ENCODE results near the gene EIF3I. TPM values are rescaled to one million over a fixed set of nuclear protein-coding genes. Genes with fewer than 3 reads are reported as not detected.
A peak's percentile ranks its signal among the peaks of the same experiment; 100 is the strongest.

The EIF3I gene
- total and polyA plus RNA-seq, 10 of the 15 experiments (the other 5 are each of a cell fraction or from before 2014, with no cell fraction given) = 208 to 606 (median 352) TPM

- TF ChIP-seq SREBF1 (IDR thresholded peaks at IDR 0.05; ENCODE audit: low read length) (no peak), NBN (IDR thresholded peaks at IDR 0.05) (0 out of 2 replicates have a peak, but pooled peaks have one; percentile 62), TARDBP (IDR thresholded peaks at IDR 0.05; ENCODE audit: borderline replicate concordance) (no peak), SIN3A (IDR thresholded peaks at IDR 0.05; ENCODE audit: low read depth, low read length) (peak; percentile 77), RELA (IDR thresholded peaks at IDR 0.05; ENCODE audit: borderline replicate concordance, partially characterized antibody) (peak; percentile 75), SREBF2 (IDR thresholded peaks at IDR 0.05; ENCODE audit: low read length) (no peak), SPI1 (IDR thresholded peaks at IDR 0.05; ENCODE audit: borderline replicate concordance, insufficient read depth, low read depth, low read length) (no peak), POLR2AphosphoS2 (IDR thresholded peaks at IDR 0.05; ENCODE audit: low read depth, low read length) (peak; percentile 78; the same call in 1 of the 2 replicates), CREM (IDR thresholded peaks at IDR 0.05; ENCODE audit: low read depth) (peak; percentile 98), MYB (IDR thresholded peaks at IDR 0.05; ENCODE audit: borderline replicate concordance, low read depth, low read length) (no peak), IKZF2 (IDR thresholded peaks at IDR 0.05) (0 out of 4 replicates have a peak, but pooled peaks of 1 of the 2 experiments have one; percentile 11), SIX5 (IDR thresholded peaks at IDR 0.05; ENCODE audit: low read depth, low read length, severe bottlenecking) (peak; percentile 21), GABPA (IDR thresholded peaks at IDR 0.05; ENCODE audit: low read depth) (no peak), NFYA (IDR thresholded peaks at IDR 0.05; ENCODE audit: borderline replicate concordance, low read depth, low read length) (no peak), RFX5 (IDR thresholded peaks at IDR 0.05; ENCODE audit: low read depth, low read length) (no peak), FOXM1 (IDR thresholded peaks at IDR 0.05; ENCODE audit: low read depth, low read length) (no peak), ZNF687 (IDR thresholded peaks at IDR 0.05) (peak; percentile 59; the same call in 1 of the 2 replicates)
- TF ChIP-seq, protein P1, sequence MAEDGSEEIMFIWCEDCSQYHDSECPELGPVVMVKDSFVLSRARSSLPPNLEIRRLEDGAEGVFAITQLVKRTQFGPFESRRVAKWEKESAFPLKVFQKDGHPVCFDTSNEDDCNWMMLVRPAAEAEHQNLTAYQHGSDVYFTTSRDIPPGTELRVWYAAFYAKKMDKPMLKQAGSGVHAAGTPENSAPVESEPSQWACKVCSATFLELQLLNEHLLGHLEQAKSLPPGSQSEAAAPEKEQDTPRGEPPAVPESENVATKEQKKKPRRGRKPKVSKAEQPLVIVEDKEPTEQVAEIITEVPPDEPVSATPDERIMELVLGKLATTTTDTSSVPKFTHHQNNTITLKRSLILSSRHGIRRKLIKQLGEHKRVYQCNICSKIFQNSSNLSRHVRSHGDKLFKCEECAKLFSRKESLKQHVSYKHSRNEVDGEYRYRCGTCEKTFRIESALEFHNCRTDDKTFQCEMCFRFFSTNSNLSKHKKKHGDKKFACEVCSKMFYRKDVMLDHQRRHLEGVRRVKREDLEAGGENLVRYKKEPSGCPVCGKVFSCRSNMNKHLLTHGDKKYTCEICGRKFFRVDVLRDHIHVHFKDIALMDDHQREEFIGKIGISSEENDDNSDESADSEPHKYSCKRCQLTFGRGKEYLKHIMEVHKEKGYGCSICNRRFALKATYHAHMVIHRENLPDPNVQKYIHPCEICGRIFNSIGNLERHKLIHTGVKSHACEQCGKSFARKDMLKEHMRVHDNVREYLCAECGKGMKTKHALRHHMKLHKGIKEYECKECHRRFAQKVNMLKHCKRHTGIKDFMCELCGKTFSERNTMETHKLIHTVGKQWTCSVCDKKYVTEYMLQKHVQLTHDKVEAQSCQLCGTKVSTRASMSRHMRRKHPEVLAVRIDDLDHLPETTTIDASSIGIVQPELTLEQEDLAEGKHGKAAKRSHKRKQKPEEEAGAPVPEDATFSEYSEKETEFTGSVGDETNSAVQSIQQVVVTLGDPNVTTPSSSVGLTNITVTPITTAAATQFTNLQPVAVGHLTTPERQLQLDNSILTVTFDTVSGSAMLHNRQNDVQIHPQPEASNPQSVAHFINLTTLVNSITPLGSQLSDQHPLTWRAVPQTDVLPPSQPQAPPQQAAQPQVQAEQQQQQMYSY (CRISPR knock-in tag; IDR thresholded peaks at IDR 0.05) = no peak
- TF ChIP-seq, protein P2, sequence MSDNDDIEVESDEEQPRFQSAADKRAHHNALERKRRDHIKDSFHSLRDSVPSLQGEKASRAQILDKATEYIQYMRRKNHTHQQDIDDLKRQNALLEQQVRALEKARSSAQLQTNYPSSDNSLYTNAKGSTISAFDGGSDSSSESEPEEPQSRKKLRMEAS (IDR thresholded peaks at IDR 0.05; ENCODE audit: low read depth, low read length) = peak; percentile 39
- TF ChIP-seq, protein P3, sequence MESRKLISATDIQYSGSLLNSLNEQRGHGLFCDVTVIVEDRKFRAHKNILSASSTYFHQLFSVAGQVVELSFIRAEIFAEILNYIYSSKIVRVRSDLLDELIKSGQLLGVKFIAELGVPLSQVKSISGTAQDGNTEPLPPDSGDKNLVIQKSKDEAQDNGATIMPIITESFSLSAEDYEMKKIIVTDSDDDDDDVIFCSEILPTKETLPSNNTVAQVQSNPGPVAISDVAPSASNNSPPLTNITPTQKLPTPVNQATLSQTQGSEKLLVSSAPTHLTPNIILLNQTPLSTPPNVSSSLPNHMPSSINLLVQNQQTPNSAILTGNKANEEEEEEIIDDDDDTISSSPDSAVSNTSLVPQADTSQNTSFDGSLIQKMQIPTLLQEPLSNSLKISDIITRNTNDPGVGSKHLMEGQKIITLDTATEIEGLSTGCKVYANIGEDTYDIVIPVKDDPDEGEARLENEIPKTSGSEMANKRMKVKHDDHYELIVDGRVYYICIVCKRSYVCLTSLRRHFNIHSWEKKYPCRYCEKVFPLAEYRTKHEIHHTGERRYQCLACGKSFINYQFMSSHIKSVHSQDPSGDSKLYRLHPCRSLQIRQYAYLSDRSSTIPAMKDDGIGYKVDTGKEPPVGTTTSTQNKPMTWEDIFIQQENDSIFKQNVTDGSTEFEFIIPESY (IDR thresholded peaks at IDR 0.05) = no peak
Observed at GRCh38 chr1:32205401-32206370, 16.5 kb upstream of the EIF3I start, which contains the start of gene IQCC (continued).

All from GM12878 (cell line).